DOHH2 (cell line): ENCODE data around the gene TCHP.

Experiments used
- CTCF ChIP-seq: fragments of 200-600 bp; sonication (generic); IDR thresholded peaks from one replicate; pipeline ENCODE4 v1.5.1; 2014; ENCODE audit warnings: antibody characterized with exemption, mild to moderate bottlenecking, low read depth, low read length; ENCODE audit not compliant: poor library complexity, severe bottlenecking
- EZH2phosphoT487 ChIP-seq: fragments of 200-600 bp; sonication (generic); IDR thresholded peaks from 2 replicates; pipeline ENCODE4 v1.6.1; 2017; ENCODE audit warnings: borderline replicate concordance, mild to moderate bottlenecking, antibody characterized with exemption, low read length, moderate library complexity, mixed read lengths

GRCh38 chr12:109864916-109865315, 35.2 kb upstream of the TCHP start:
- TF ChIP-seq CTCF (no peak), EZH2phosphoT487 (no peak)
